WI38 (cell line): Measurements from ENCODE around the gene EPM2A.

Source experiments
- H3K4me3 ChIP-seq: 2 replicates; pipeline ENCODE4 v1.5.1; 2011; ENCODE audit warnings: low read depth, mild to moderate bottlenecking, control low read depth, low read length
- TF ChIP-seq, protein P1 (sequence below): IDR thresholded peaks from 2 replicates; pipeline ENCODE4 v1.5.1; 2012; ENCODE audit warnings: low read depth, mild to moderate bottlenecking, control low read depth, low read length

Gene EPM2A

DNA sequence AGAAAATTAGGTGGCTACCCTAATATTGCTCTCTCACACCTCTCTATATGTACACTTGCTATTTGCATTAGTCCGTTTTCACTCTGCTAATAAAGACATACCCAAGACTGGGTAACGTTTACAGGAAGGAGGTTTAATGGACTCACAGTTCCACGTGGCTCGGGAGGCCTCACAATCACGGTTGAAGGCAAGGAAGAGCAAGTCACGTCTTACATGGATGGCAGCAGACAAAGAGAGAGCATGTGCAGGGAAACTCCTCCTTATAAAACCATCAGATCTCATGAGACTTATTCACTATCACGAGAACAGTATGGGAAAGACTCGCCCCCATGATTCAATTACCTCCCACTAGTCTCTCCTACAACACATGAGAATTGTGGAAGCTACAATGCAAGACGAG is 53.4 kb downstream of the EPM2A start:
- TF ChIP-seq, protein P1, sequence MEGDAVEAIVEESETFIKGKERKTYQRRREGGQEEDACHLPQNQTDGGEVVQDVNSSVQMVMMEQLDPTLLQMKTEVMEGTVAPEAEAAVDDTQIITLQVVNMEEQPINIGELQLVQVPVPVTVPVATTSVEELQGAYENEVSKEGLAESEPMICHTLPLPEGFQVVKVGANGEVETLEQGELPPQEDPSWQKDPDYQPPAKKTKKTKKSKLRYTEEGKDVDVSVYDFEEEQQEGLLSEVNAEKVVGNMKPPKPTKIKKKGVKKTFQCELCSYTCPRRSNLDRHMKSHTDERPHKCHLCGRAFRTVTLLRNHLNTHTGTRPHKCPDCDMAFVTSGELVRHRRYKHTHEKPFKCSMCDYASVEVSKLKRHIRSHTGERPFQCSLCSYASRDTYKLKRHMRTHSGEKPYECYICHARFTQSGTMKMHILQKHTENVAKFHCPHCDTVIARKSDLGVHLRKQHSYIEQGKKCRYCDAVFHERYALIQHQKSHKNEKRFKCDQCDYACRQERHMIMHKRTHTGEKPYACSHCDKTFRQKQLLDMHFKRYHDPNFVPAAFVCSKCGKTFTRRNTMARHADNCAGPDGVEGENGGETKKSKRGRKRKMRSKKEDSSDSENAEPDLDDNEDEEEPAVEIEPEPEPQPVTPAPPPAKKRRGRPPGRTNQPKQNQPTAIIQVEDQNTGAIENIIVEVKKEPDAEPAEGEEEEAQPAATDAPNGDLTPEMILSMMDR = no peak

DNA sequence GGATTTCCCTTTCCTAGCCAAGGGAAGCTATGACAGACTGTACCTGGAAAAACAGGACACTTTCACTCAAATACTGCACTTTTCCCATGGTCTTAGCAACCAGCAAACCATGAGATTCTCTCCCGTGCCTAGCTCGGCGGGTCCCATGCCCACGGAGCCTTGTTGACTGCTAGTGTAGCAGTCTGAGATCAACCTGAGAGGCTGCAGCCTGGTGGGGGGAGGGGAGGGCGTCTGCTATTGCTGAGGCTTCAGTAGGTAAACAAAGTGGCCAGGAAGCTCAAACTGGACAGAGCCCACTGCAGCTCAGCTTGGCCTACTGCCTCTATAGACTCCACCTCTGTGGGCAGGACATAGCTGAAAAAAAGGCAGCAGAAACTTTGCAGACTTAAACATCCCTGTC is 61.8 kb downstream of the EPM2A start:
- TF ChIP-seq, protein P1 = no peak
- H3K4me3 ChIP-seq = no peak overlapping the region

More for the DNA sequence above, 53.4 kb downstream of the EPM2A start:
- no peak overlapping the region for H3K4me3 ChIP-seq

DNA sequence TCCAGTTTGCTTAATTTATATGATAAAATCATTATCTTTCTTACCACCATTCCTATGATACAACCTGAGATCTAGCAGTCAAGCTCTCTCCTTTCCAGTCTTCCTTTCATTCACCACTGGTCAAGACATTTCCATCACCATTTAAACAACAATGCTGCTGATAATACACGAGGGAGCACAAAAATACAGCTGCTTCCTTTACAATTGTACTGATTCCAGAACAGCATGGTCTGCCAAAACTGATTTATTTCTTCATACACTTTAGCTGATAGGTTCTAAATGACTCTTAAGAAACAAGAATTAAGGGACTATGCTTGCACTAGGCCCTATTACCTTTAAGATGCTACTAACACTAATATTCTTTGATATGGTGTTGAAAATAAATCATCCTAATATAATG is 65.0 kb downstream of the EPM2A start:
- TF ChIP-seq, protein P1 = no peak
- H3K4me3 ChIP-seq = no peak overlapping the region

DNA sequence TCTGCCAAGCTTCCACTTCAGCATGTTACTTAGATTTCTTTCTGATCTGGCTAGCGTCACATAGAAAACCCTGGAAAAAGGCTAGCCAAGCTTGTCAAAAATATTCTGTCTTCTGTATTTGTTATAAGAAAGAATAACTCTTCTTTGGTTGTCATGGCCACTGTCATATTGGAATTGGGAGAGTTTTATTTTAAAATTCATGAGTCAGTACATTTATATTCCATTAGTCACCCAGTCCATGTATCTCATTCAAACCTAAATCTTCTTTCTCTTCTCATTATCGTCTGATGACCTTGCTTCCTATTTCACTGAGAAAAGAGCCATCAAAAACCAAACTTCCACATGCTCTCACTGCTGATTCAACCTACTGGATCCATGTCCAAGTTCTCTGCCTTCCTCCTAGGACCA is 65.7 kb downstream of the EPM2A start:
- TF ChIP-seq, protein P1 = no peak
- H3K4me3 ChIP-seq = no peak overlapping the region

DNA sequence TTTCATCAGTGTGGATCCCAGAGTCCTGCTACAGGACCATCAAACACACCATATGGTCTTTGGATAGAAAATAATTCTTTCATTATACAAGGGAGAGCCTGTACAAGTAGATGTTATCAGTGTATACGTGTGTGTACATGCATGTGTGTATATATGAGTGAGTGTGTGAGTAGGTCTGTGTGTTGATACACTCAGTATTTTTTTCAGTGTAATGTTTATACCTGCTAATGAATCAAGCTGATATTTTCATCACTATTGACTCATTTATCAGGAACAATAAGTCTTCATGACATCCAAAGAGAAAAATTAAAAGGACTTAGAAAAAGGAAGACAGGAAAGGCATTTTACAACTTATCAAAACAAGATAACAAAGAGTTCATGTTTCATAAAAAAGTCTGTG is 66.5 kb downstream of the EPM2A start:
- TF ChIP-seq, protein P1 = no peak
- H3K4me3 ChIP-seq = no peak overlapping the region

DNA sequence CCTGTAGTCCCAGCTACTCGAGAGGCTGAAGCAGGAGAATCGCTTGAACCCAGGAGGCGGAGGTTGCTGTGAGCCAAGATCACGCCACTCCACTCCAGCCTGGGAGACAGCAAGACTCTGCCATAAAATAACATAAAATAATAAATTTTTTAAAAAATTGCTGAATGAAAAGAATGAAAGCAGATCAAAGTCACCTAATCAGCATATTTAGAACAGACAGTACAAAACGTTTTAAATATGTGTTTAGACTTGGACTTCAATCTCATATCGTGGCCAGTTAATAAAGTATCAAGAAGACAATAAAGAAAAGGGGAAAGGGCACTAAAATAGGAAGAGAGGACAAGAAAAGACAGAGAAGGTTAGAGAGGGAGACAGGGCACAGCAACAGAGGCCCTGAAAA is 74.6 kb downstream of the EPM2A start:
- TF ChIP-seq, protein P1 = no peak
- no peak overlapping the region for H3K4me3 ChIP-seq

DNA sequence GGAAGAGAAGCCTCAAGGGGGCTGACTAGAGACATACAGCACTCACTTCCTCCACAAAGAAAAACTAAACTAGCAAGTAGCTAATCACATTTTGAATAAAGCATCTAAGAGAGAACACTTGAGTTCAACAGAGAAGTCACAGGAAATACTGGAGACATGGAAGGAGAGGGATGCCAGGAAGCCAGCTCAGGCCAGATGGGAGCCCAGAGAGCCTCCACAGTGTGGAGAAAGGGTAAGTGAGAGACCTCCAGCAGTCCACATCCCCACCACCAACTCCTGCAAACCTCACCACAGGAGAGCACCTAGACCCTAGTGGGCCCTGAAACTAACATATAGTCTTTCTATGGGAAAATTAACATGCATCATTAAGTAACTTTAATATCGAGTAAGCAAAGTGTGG is 79.2 kb downstream of the EPM2A start:
- no peak overlapping the region for H3K4me3 ChIP-seq
- TF ChIP-seq, protein P1 = no peak
